ENCODE results near the gene INPP4A.

Gene INPP4A

GRCh38 chr2:98461498-98462049 is 16.9 kb downstream of the INPP4A start:
- no peak for DNase-seq

- DNase-seq = no peak
Observed at GRCh38 chr2:98463081-98463481, 18.4 kb downstream of the INPP4A start.

- DNase-seq = no peak
Observed at GRCh38 chr2:98463551-98463971, 18.9 kb downstream of the INPP4A start.

GRCh38 chr2:98463988-98464771 is 19.5 kb downstream of the INPP4A start:
- DNase-seq = no peak

GRCh38 chr2:98464772-98465310 is 20.2 kb downstream of the INPP4A start:
- DNase-seq = no peak

- no peak for DNase-seq
Observed at GRCh38 chr2:98465456-98466226, 21.0 kb downstream of the INPP4A start.

GRCh38 chr2:98467082-98467536 is 22.5 kb downstream of the INPP4A start:
- DNase-seq = no peak

GRCh38 chr2:98467652-98468051 is 23.0 kb downstream of the INPP4A start:
- DNase-seq = no peak

- DNase-seq = no peak
Observed at GRCh38 chr2:98468621-98469236, 24.1 kb downstream of the INPP4A start.

GRCh38 chr2:98469862-98470544 is 25.3 kb downstream of the INPP4A start:
- no peak for DNase-seq

- DNase-seq = no peak
Observed at GRCh38 chr2:98470851-98471255, 26.2 kb downstream of the INPP4A start.

- DNase-seq = no peak
Observed at GRCh38 chr2:98471402-98472131, 26.9 kb downstream of the INPP4A start.

GRCh38 chr2:98472132-98472650 is 27.5 kb downstream of the INPP4A start:
- no peak for DNase-seq

- DNase-seq = no peak
Observed at GRCh38 chr2:98472961-98473746, 28.5 kb downstream of the INPP4A start.

GRCh38 chr2:98473995-98474780 is 29.5 kb downstream of the INPP4A start:
- DNase-seq = no peak

GRCh38 chr2:98474979-98475632 is 30.4 kb downstream of the INPP4A start:
- DNase-seq = no peak

- no peak for DNase-seq
Observed at GRCh38 chr2:98476192-98476868, 31.7 kb downstream of the INPP4A start.

GRCh38 chr2:98477036-98477435 is 32.4 kb downstream of the INPP4A start:
- no peak for DNase-seq

GRCh38 chr2:98477506-98477905 is 32.8 kb downstream of the INPP4A start:
- DNase-seq = no peak

Measured in T1000 (cell line).